Ovary (tissue), 9 donors: ENCODE measurements around the gene WDR93. TPM values are rescaled to one million over a fixed set of nuclear protein-coding genes. Genes with fewer than 3 reads are reported as not detected.

ENCODE experiments used
- DNase-seq, 5 donors: peaks; one replicate each; pipeline ENCODE4 v3.0.0-alpha.2; 2019 to 2020
- H3K27ac ChIP-seq, 2 donors: fragments of 200-600 bp; one replicate each; pipeline versions ENCODE4 v1.5.1 to v1.8.0; 2019 to 2022
- H3K27me3 ChIP-seq: fragments of 200-600 bp; one replicate; pipeline ENCODE4 v1.8.0; 2022
- H3K36me3 ChIP-seq: fragments of 200-600 bp; sonication (generic); one replicate; pipeline ENCODE4 v1.5.1; 2019
- H3K4me1 ChIP-seq: one replicate; pipeline ENCODE4 v1.8.1; 2013; ENCODE audit warnings: mild to moderate bottlenecking, moderate library complexity; ENCODE audit not compliant: insufficient read depth
- H3K4me3 ChIP-seq: fragments of 200-600 bp; sonication (generic); one replicate; pipeline ENCODE4 v1.5.1; 2017
- H3K9me3 ChIP-seq, 2 donors: fragments of 200-600 bp in 1 of 2; sonication (generic) in 1 of 2; one replicate each; pipeline versions ENCODE4 v1.5.1 to v1.8.1; 2013 to 2019; ENCODE audit warnings: mild to moderate bottlenecking in 1 of 2, moderate library complexity in 1 of 2
- EP300 ChIP-seq: sonication (generic); formaldehyde crosslinking; IDR thresholded peaks from one replicate; pipeline ENCODE4 v1.6.1; 2017; ENCODE audit warnings: antibody characterized with exemption
- POLR2A ChIP-seq: fragments of 450-650 bp; IDR thresholded peaks from one replicate; pipeline ENCODE4 v1.6.1; 2017; ENCODE audit warnings: antibody characterized with exemption, mild to moderate bottlenecking, moderate library complexity
- WGBS, 3 donors: extraction: QIAGEN DNeasy Blood & Tissue Kit in 1 of 3; methylation state at CpG; one replicate each; pipeline versions ENCODE4 v1.1.5 to v1.1.7; 2013 to 2017; 5-methylcytosine and 5-hydroxymethylcytosine counted together
- intact Hi-C, 4 donors: fragments of 100-400 bp; cut with DNase I; formaldehyde crosslinking; loops; one replicate each; pipeline versions ENCODE4 v1.11.0 to v1.15.1; 2022 to 2023
- polyA plus RNA-seq, 2 donors: library from polyadenylated mRNA; stranded (reverse); fragments of 200-250 nt in 1 of 2; fragments of 350-450 nt in 1 of 2; fragmentation: Illumina TruSeq in 1 of 2; extraction: RNeasy Lipid Tissue Mini Kit (QIAGEN cat#74804) in 1 of 2; gene quantifications; one replicate each; pipeline ENCODE4 v1.2.3, GENCODE V29; 2013 to 2014
- total RNA-seq, 7 donors: library from RNA; depleted of rRNA in 2 of 7; stranded (reverse); fragments of >200 nt in 2 of 7; fragmentation: NEBNext Ultra II Directional in 3 of 7; extraction: Animal tissue kit (Norgen Biotek cat#: 25700) in 3 of 7; gene quantifications; one replicate each; pipeline versions ENCODE4 v1.1.0 to v1.2.4, GENCODE V29; 2016 to 2023
- TF ChIP-seq, protein P1 (sequence below), 3 donors: fragments of 450-650 bp in 2 of 3; fragments of 200-600 bp in 1 of 3; IDR thresholded peaks; one replicate each; pipeline versions ENCODE4 v1.5.1 to v1.8.0; 2016 to 2022; ENCODE audit warnings: antibody characterized with exemption in 3 of 3, mild to moderate bottlenecking in 1 of 3
- donor health status: DM: no; HTN: no; CAD: no; lungs with moderate emphysema.
- donor health status: DM: no; HTN: no; CAD: no.
- donor health status: Bipolar disorder and iron deficiency.
- donor health status: DM: yes; HTN: yes; CAD: no.
- donor health status: DM: no; HTN: no; CAD: no.
- donor health status: DM: yes; HTN: yes; CAD: no.

WDR93 gene
- total and polyA plus RNA-seq, 9 donors: 0.23 to 3.2 (median 0.46) TPM; not detected in 1

DNA sequence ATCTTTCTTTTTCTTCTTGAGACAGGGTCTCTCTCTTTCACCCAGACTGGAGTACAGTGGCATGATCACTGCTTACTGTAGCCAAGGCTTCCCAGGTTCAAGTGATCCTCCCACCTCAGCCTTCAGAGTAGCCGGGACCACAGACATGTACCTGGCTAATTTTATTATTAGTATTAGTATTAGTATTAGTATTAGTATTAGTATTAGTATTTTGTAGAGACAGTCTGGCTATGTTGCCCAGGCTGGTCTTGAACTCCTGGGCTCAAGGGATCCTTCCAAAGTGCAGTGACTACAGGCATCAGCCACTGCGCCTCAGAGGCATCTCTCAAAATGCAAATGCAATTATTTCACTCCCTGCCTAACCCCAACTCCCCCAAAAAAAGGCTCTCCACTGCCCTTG, 37.0 kb upstream of the WDR93 start:
- H3K36me3 ChIP-seq: no peaks in the 10 kb centered on the region
- DNase-seq: peak in 2 of 5 donors; percentile 1 to 5
- TF ChIP-seq, protein P1, sequence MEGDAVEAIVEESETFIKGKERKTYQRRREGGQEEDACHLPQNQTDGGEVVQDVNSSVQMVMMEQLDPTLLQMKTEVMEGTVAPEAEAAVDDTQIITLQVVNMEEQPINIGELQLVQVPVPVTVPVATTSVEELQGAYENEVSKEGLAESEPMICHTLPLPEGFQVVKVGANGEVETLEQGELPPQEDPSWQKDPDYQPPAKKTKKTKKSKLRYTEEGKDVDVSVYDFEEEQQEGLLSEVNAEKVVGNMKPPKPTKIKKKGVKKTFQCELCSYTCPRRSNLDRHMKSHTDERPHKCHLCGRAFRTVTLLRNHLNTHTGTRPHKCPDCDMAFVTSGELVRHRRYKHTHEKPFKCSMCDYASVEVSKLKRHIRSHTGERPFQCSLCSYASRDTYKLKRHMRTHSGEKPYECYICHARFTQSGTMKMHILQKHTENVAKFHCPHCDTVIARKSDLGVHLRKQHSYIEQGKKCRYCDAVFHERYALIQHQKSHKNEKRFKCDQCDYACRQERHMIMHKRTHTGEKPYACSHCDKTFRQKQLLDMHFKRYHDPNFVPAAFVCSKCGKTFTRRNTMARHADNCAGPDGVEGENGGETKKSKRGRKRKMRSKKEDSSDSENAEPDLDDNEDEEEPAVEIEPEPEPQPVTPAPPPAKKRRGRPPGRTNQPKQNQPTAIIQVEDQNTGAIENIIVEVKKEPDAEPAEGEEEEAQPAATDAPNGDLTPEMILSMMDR (IDR thresholded peaks at IDR 0.05): no peak
- TF ChIP-seq POLR2A (no peak), EP300 (no peak)
- intact Hi-C loops: no loop called here
- H3K4me1 ChIP-seq: peaks cover 4% of the 10 kb centered on the region
- H3K27me3 ChIP-seq: no peaks in the 10 kb centered on the region
- H3K4me3 ChIP-seq: no peak overlapping the region
- WGBS, 3 donors: 95 to 96% (median 95%) methylated on average over 2 of the region's 2 CpGs
- H3K9me3 ChIP-seq: no peaks in the 10 kb centered on the region
- no peak overlapping the region for H3K27ac ChIP-seq

DNA sequence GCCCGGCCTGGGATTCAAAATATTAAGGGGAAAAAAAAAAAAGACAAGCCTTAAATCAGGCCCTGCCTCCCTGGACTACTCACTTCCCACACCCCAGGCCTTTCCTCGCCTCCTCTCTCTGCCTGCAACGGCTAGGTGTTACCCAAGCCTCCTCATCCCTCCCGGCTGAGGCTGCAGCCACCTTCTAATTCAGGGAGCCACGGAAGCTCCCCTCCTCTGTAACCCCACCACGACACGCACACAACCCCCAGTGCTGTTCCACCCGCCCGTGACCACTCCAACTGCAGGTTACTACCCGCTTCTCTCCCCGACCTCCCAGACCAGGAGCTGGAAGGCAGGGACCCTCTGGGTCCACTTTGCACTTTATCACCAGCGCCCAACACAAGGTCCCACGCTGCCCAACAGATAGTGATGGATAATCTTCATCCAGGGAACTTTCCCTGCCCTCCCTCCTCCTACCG, 36.3 kb upstream of the WDR93 start:
- intact Hi-C loops: no loop called here
- no peaks in the 10 kb centered on the region for H3K36me3 ChIP-seq
- peak overlapping the region in 1 of 2 donors; percentile 55 for H3K27ac ChIP-seq
- WGBS, 3 donors: 15 to 19% (median 17%) methylated on average over 14 of the region's 14 CpGs
- no peaks in the 10 kb centered on the region for H3K27me3 ChIP-seq
- H3K9me3 ChIP-seq: no peaks in the 10 kb centered on the region
- DNase-seq: peak in 1 of 5 donors; percentile 21
- H3K4me3 ChIP-seq: peak overlapping the region; percentile 51
- TF ChIP-seq POLR2A (no peak), EP300 (no peak)
- TF ChIP-seq, protein P1 (IDR thresholded peaks at IDR 0.05): no peak
- H3K4me1 ChIP-seq: peaks cover 4% of the 10 kb centered on the region

DNA sequence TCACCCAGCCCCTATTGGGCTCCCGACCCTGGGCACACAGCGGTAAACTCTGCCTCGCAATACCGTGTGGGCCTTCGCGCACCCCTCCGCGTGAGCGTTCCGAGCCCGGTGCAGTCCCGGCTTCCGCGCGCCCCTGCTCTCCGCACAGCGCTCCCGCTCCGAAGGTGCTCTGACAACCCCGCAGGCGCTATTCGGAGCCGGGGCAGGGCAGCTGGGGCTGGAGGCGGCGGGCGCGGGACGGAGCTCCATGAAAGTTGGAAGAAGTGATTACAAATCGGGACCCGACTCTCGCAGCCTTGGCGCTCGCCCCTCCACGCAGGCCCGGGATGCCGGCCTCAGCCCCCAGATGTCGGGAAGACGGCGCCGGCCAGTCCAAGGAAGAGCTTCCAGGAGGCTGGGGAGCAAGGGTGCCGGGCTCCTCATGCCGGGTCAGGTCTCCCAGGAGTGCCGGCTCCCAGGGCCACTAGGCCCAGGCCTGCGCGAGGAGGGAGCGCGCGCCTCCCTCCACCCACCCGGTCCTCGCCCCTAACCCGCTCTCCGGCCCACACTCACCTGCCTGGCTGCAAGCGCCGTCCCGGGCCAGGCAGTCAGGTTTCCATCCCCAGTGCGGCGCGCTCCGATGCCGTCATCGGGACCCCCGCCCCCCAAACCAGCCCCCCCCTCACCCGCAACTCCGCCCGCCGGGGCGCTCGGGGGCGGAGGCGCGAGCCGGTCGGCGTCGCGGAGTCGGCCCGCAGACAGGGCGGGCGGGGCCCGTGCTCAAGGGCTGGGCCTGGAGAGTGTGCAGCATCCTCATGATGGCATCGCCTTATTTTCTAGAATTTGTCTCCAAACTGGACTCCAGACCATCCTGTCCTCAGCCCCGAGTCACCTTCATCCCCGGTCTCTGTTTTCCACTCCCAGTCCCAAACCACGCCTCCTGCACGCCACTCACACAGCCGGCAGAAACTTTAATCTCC, 35.5 kb upstream of the WDR93 start, which contains the start of gene KIF7:
Gene KIF7 (minus strand): TSS at position 621 of the 959 bp plus-strand sequence. CDS start 2,537 bp downstream, outside the sequence.
- Histone ChIP-seq H3K27me3 (no peaks in the 10 kb centered on the region), H3K36me3 (no peaks in the 10 kb centered on the region), H3K9me3 (no peaks in the 10 kb centered on the region), H3K27ac (peak within 1 kb of the TSS in 1 of 2 donors; percentile 55), H3K4me1 (peaks cover 4% of the 10 kb centered on the region), H3K4me3 (peak within 1 kb of the TSS; percentile 51)
- 1% methylated on average over 70 to 87 of the region's 87 CpGs for WGBS, 3 donors
- peak; percentile 48 to 74 (median 61) for DNase-seq
- TF ChIP-seq POLR2A: no peak
- TF ChIP-seq, protein P1 (IDR thresholded peaks at IDR 0.05): no peak
- TF ChIP-seq EP300: no peak
- intact Hi-C loops: no loop called here

- H3K27ac ChIP-seq: no peak overlapping the region
- H3K9me3 ChIP-seq: no peaks in the 10 kb centered on the region
- no peaks in the 10 kb centered on the region for H3K36me3 ChIP-seq
- no peak for DNase-seq
- intact Hi-C loops: no loop called here
- no peaks in the 10 kb centered on the region for H3K27me3 ChIP-seq
- TF ChIP-seq, protein P1 (IDR thresholded peaks at IDR 0.05): no peak
- TF ChIP-seq POLR2A (no peak), EP300 (no peak)
- H3K4me3 ChIP-seq: no peak overlapping the region
- H3K4me1 ChIP-seq: peaks cover 4% of the 10 kb centered on the region
- 79 to 80% (median 80%) methylated on average over 7 of the region's 7 CpGs for WGBS, 3 donors
Measured at GRCh38 chr15:89656116-89656815, 34.3 kb upstream of the WDR93 start.
